ENCODE measurements around the gene KREMEN2. TPM values are rescaled to one million over a fixed set of nuclear protein-coding genes. Genes with fewer than 3 reads are reported as not detected.

Gene KREMEN2
- total and polyA plus RNA-seq, 2 of the 13 experiments (the other 11 are each of a cell fraction or from before 2014, with no cell fraction given) = 0.48 to 1.2 TPM

- TF ChIP-seq STAT6 (CRISPR knock-in tag; IDR thresholded peaks at IDR 0.05; ENCODE audit: borderline replicate concordance) (peak; percentile 80; the same call in 1 of the 2 replicates), CC2D1A (CRISPR knock-in tag; IDR thresholded peaks at IDR 0.05) (no peak), FOXK2 (IDR thresholded peaks at IDR 0.05) (no peak), TEF (CRISPR knock-in tag; IDR thresholded peaks at IDR 0.05) (no peak), ZNF326 (CRISPR knock-in tag; IDR thresholded peaks at IDR 0.05; ENCODE audit: borderline replicate concordance) (no peak), CENPT (CRISPR knock-in tag; IDR thresholded peaks at IDR 0.05; ENCODE audit: low read depth) (no peak), MIER3 (CRISPR knock-in tag; IDR thresholded peaks at IDR 0.05; ENCODE audit: borderline replicate concordance) (no peak), HBP1 (CRISPR knock-in tag; IDR thresholded peaks at IDR 0.05; ENCODE audit: low read depth) (peak; percentile 72; the same call in 1 of the 2 replicates), ZNF101 (CRISPR knock-in tag; IDR thresholded peaks at IDR 0.05; ENCODE audit: borderline replicate concordance, low read depth) (no peak), HINFP (CRISPR knock-in tag; IDR thresholded peaks at IDR 0.05; ENCODE audit: low read depth) (no peak), RBM39 (IDR thresholded peaks at IDR 0.05; ENCODE audit: low read depth, low read length, poor library complexity, severe bottlenecking) (no peak), ZNF879 (CRISPR knock-in tag; IDR thresholded peaks at IDR 0.05) (no peak), THAP11 (CRISPR knock-in tag; IDR thresholded peaks at IDR 0.05) (peak; percentile 56), ZBTB34 (CRISPR knock-in tag; IDR thresholded peaks at IDR 0.05) (no peak), ZNF234 (CRISPR knock-in tag; conservative IDR thresholded peaks at IDR 0.05) (no peak), ZNF747 (CRISPR knock-in tag; IDR thresholded peaks at IDR 0.05; ENCODE audit: borderline replicate concordance) (no peak), ZFP82 (CRISPR knock-in tag; IDR thresholded peaks at IDR 0.05; ENCODE audit: borderline replicate concordance) (no peak), ZNF841 (CRISPR knock-in tag; IDR thresholded peaks at IDR 0.05; ENCODE audit: borderline replicate concordance) (no peak), GATA4 (IDR thresholded peaks at IDR 0.05; ENCODE audit: borderline replicate concordance, low read depth) (no peak), ETS1 (CRISPR knock-in tag; IDR thresholded peaks at IDR 0.05) (no peak)
These were observed 17.3 kb downstream of the KREMEN2 start (continued) for GRCh38 chr16:2981177-2981898.

Data from HepG2 (cell line).